ENCODE results near the gene PLPP6.

GRCh38 chr9:4689687-4690104 is 27.6 kb downstream of the PLPP6 start:
- TF ChIP-seq CTCF (IDR thresholded peaks at IDR 0.05): no peak
- TF ChIP-seq EP300 (IDR thresholded peaks at IDR 0.05): no peak
